Thyroid gland (tissue), 4 donors: ENCODE data around the gene NCDN.

Experiments
- CTCF ChIP-seq, 6 experiments: fragments of 200-600 bp in 3 of 6; fragments of 450-650 bp in 3 of 6; sonication (generic) in 3 of 6; IDR thresholded peaks; one replicate each; pipeline ENCODE4 v1.5.1; 2016 to 2019; ENCODE audit warnings: antibody characterized with exemption in 6 of 6, mild to moderate bottlenecking in 2 of 6, inconsistent platforms in 1 of 6, moderate library complexity in 1 of 6
- POLR2A ChIP-seq, 2 donors: fragments of 450-650 bp; IDR thresholded peaks; one replicate each; pipeline ENCODE4 v1.6.1; 2017; ENCODE audit warnings: antibody characterized with exemption in 2 of 2, mild to moderate bottlenecking in 2 of 2, moderate library complexity in 1 of 2

- TF ChIP-seq CTCF (IDR thresholded peaks at IDR 0.05) (no peak), POLR2A (IDR thresholded peaks at IDR 0.05) (no peak)
These were observed 35.6 kb downstream of the NCDN start for GRCh38 chr1:35592991-35593769.
